Measurements from ENCODE around the gene ZNF346. TPM values are rescaled to one million over a fixed set of nuclear protein-coding genes. Genes with fewer than 3 reads are reported as not detected.

ZNF346 gene
- total and polyA plus RNA-seq, 2 donors from 2014 or later: 9.5 to 19.2 TPM

DNA sequence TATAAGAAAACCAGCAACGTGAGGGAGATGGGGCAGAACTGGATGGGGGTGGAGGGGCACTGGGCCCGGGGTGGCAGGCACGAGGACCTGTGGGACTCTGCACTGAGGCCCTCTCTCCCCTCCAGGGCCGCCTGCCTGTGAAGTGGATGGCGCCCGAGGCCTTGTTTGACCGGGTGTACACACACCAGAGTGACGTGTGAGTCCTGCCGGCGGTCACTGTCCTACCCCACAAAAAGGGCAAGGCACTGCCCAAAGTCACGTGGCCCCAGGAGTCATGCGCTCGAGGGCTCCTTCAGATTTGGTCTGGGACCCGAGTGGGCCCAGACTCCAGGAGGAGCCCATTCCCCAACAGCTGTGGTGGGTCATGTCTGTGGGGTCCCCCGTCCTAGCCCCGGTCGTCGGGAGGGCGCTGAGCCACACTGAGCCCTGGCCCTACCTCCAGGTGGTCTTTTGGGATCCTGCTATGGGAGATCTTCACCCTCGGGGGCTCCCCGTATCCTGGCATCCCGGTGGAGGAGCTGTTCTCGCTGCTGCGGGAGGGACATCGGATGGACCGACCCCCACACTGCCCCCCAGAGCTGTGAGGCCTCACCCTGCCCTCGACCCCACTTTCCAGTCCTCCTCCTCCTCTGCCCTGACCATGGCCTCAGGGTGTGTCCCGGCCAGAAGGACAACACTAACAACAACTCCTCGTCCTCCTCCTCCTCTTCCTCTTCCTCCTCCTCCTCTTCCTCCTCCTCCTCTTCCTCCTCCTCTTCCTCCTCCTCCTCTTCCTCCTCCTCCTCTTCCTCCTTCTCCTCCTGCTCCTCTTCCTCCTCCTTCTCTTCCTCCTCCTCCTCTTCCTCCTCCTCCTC is 73.9 kb downstream of the ZNF346 start:
- peak in 2 of 5 donors; percentile 48 to 71 for DNase-seq
- no peak overlapping the region for H3K9ac ChIP-seq (ENCODE audit: low read length in 3 of 3)
- no peak overlapping the region for H3K4me3 ChIP-seq (ENCODE audit: low read length in 3 of 3)
- H3K4me1 ChIP-seq (ENCODE audit: control insufficient read depth in 2 of 3, insufficient read depth in 2 of 3, low read depth in 1 of 3, low read length in 3 of 3): peaks cover 0 to 21% (median 4%) of the 10 kb centered on the region in 3 donors
- H3K27ac ChIP-seq (ENCODE audit: low read depth in 2 of 2, low read length in 2 of 2): peak overlapping the region in 1 of 2 donors; percentile 30
- no peaks in the 10 kb centered on the region for H3K27me3 ChIP-seq (ENCODE audit: control insufficient read depth, insufficient read depth, low read length)
- intact Hi-C loops (cut with DNase I): no loop called here
- FAIRE-seq: no peak
- H3K9me3 ChIP-seq (ENCODE audit: control insufficient read depth in 2 of 3, insufficient read depth in 1 of 3, low read length in 3 of 3): no peaks in the 10 kb centered on the region
- TF ChIP-seq, protein P1, sequence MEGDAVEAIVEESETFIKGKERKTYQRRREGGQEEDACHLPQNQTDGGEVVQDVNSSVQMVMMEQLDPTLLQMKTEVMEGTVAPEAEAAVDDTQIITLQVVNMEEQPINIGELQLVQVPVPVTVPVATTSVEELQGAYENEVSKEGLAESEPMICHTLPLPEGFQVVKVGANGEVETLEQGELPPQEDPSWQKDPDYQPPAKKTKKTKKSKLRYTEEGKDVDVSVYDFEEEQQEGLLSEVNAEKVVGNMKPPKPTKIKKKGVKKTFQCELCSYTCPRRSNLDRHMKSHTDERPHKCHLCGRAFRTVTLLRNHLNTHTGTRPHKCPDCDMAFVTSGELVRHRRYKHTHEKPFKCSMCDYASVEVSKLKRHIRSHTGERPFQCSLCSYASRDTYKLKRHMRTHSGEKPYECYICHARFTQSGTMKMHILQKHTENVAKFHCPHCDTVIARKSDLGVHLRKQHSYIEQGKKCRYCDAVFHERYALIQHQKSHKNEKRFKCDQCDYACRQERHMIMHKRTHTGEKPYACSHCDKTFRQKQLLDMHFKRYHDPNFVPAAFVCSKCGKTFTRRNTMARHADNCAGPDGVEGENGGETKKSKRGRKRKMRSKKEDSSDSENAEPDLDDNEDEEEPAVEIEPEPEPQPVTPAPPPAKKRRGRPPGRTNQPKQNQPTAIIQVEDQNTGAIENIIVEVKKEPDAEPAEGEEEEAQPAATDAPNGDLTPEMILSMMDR (IDR thresholded peaks at IDR 0.05; ENCODE audit: borderline replicate concordance, extremely low read depth, insufficient read depth): no peak
- H3K36me3 ChIP-seq (ENCODE audit: control insufficient read depth in 2 of 3, insufficient read depth in 3 of 3, low read length in 3 of 3): no peaks in the 10 kb centered on the region

DNA sequence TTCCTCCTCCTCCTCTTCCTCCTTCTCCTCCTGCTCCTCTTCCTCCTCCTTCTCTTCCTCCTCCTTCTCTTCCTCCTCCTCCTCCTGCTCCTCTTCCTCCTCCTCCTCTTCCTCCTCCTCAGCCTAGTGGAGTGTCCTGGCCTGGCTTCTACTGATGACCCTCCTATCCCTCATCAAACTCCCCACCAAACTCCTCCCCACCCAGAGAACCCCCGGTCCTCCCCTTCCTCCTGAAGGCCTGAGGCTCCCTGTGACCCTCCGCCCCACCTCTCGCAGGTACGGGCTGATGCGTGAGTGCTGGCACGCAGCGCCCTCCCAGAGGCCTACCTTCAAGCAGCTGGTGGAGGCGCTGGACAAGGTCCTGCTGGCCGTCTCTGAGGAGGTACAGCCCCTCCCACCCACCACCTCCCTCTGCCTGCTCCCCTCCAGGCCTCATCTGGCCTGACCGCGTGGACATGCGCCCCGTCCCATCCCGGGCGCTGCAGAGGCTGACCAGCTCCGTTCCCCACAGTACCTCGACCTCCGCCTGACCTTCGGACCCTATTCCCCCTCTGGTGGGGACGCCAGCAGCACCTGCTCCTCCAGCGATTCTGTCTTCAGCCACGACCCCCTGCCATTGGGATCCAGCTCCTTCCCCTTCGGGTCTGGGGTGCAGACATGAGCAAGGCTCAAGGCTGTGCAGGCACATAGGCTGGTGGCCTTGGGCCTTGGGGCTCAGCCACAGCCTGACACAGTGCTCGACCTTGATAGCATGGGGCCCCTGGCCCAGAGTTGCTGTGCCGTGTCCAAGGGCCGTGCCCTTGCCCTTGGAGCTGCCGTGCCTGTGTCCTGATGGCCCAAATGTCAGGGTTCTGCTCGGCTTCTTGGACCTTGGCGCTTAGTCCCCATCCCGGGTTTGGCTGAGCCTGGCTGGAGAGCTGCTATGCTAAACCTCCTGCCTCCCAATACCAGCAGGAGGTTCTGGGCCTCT is 74.8 kb downstream of the ZNF346 start:
- TF ChIP-seq, protein P1 (IDR thresholded peaks at IDR 0.05; ENCODE audit: borderline replicate concordance, extremely low read depth, insufficient read depth): no peak
- intact Hi-C loops (cut with DNase I): no loop called here
- Histone ChIP-seq H3K27me3 (ENCODE audit: control insufficient read depth, insufficient read depth, low read length) (no peaks in the 10 kb centered on the region), H3K9ac (ENCODE audit: low read length in 3 of 3) (no peak overlapping the region), H3K4me1 (ENCODE audit: control insufficient read depth in 2 of 3, insufficient read depth in 2 of 3, low read depth in 1 of 3, low read length in 3 of 3) (peaks cover 0 to 21% (median 4%) of the 10 kb centered on the region in 3 donors), H3K36me3 (ENCODE audit: control insufficient read depth in 2 of 3, insufficient read depth in 3 of 3, low read length in 3 of 3) (no peaks in the 10 kb centered on the region), H3K27ac (ENCODE audit: low read depth in 2 of 2, low read length in 2 of 2) (no peak overlapping the region), H3K9me3 (ENCODE audit: control insufficient read depth in 2 of 3, insufficient read depth in 1 of 3, low read length in 3 of 3) (no peaks in the 10 kb centered on the region), H3K4me3 (ENCODE audit: low read length in 3 of 3) (no peak overlapping the region)
- FAIRE-seq: no peak
- DNase-seq: peak in 2 of 5 donors; percentile 66 to 67

DNA sequence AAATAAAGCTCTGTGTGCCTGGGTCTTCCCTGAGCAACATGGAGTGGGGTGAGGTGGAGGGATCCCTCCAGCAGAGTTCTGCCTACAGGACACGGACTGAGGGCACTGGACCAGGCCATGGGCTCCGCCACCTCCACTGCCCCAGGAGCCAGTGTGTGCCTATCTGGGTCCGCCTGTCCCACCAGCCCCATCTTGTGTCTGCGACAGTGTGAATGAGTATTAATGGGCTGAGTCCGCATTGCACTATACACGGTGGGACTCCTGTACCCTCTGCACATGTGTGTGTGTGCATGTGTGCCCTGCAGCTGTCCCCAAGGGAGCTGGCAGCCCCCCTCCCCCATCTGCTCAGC is 75.6 kb downstream of the ZNF346 start:
- DNase-seq: peak in 1 of 5 donors; percentile 55

More for the DNA sequence above, 75.6 kb downstream of the ZNF346 start:
- Histone ChIP-seq H3K4me3 (ENCODE audit: low read length in 3 of 3) (no peak overlapping the region), H3K27me3 (ENCODE audit: control insufficient read depth, insufficient read depth, low read length) (no peaks in the 10 kb centered on the region), H3K27ac (ENCODE audit: low read depth in 2 of 2, low read length in 2 of 2) (no peak overlapping the region), H3K4me1 (ENCODE audit: control insufficient read depth in 2 of 3, insufficient read depth in 2 of 3, low read depth in 1 of 3, low read length in 3 of 3) (peaks cover 0 to 21% (median 4%) of the 10 kb centered on the region in 3 donors), H3K9ac (ENCODE audit: low read length in 3 of 3) (no peak overlapping the region), H3K9me3 (ENCODE audit: control insufficient read depth in 2 of 3, insufficient read depth in 1 of 3, low read length in 3 of 3) (no peaks in the 10 kb centered on the region), H3K36me3 (ENCODE audit: control insufficient read depth in 2 of 3, insufficient read depth in 3 of 3, low read length in 3 of 3) (no peaks in the 10 kb centered on the region)
- intact Hi-C loops (cut with DNase I): no loop called here
- TF ChIP-seq, protein P1 (IDR thresholded peaks at IDR 0.05; ENCODE audit: borderline replicate concordance, extremely low read depth, insufficient read depth): no peak
- FAIRE-seq: no peak

Data from kidney (tissue), 14 donors.